Activated CD4-positive, alpha-beta T cell treated with anti-CD3 and anti-CD28 coated beads, Interleukin-2, amount 10 ng/mL, durations not matched to agents 24 days and 14 days (primary cell): Measurements from ENCODE around the gene MYPOP. TPM values are rescaled to one million over a fixed set of nuclear protein-coding genes. Genes with fewer than 3 reads are reported as not detected.

Experiments used
- DNase-seq: peaks from one replicate; pipeline ENCODE4 v3.0.0; 2022
- H3K27ac Mint-ChIP-seq: one replicate; pipeline ENCODE4 v1.8.0; 2022; ENCODE audit warnings: mild to moderate bottlenecking, mixed read lengths
- H3K27me3 Mint-ChIP-seq: one replicate; pipeline ENCODE4 v1.8.0; 2022; ENCODE audit warnings: mixed read lengths
- H3K36me3 Mint-ChIP-seq: one replicate; pipeline ENCODE4 v1.8.0; 2022; ENCODE audit warnings: low read depth, mild to moderate bottlenecking, mixed read lengths
- H3K4me1 Mint-ChIP-seq: one replicate; pipeline ENCODE4 v1.8.0; 2021; ENCODE audit warnings: mixed read lengths
- H3K4me3 Mint-ChIP-seq: one replicate; pipeline ENCODE4 v1.8.0; 2022; ENCODE audit warnings: mild to moderate bottlenecking, moderate library complexity, mixed read lengths
- H3K9me3 Mint-ChIP-seq: one replicate; pipeline ENCODE4 v1.8.0; 2021; ENCODE audit warnings: mixed read lengths
- intact Hi-C: fragments of 100-400 bp; cut with micrococcal nuclease; formaldehyde crosslinking; loops from one replicate; pipeline ENCODE4 v1.15.1; 2023
- total RNA-seq: library from RNA; stranded (reverse); gene quantifications from 2 replicates; pipeline ENCODE4 v1.2.3, GENCODE V29; 2022

The MYPOP gene
- total RNA-seq, 1 donor from 2014 or later, result 5.5 TPM

- H3K4me3 Mint-ChIP-seq, result peak overlapping the region; percentile 65
- H3K9me3 Mint-ChIP-seq, result no peaks in the 10 kb centered on the region
- peaks cover 7% of the 10 kb centered on the region for H3K36me3 Mint-ChIP-seq
- no peaks in the 10 kb centered on the region for H3K27me3 Mint-ChIP-seq
- no peak for DNase-seq
- intact Hi-C loops, result loop anchor here (1.0 to 10.0 kb wide), 3 partner anchors 20 to 461 kb away; partner anchors contain the start of genes FOXA3 and PPP5C
- peaks cover 25% of the 10 kb centered on the region for H3K4me1 Mint-ChIP-seq
- no peak overlapping the region for H3K27ac Mint-ChIP-seq
Measured at GRCh38 chr19:45883881-45884681, 18.3 kb downstream of the MYPOP start.

GRCh38 chr19:45883586-45883880 is 18.9 kb downstream of the MYPOP start:
- no peaks in the 10 kb centered on the region for H3K9me3 Mint-ChIP-seq
- H3K36me3 Mint-ChIP-seq, result peaks cover 7% of the 10 kb centered on the region
- intact Hi-C loops, result loop anchor here (1.0 to 10.0 kb wide), 3 partner anchors 19 to 461 kb away; partner anchors contain the start of genes FOXA3 and PPP5C
- no peaks in the 10 kb centered on the region for H3K27me3 Mint-ChIP-seq
- peak overlapping the region; percentile 65 for H3K4me3 Mint-ChIP-seq
- peaks cover 26% of the 10 kb centered on the region for H3K4me1 Mint-ChIP-seq
- H3K27ac Mint-ChIP-seq, result peak overlapping the region; percentile 3
- DNase-seq, result no peak

- intact Hi-C loops, result loop anchor here (1.0 to 10.0 kb wide), 3 partner anchors 19 to 462 kb away; partner anchors contain the start of genes FOXA3 and PPP5C
- H3K36me3 Mint-ChIP-seq, result peaks cover 7% of the 10 kb centered on the region
- H3K4me3 Mint-ChIP-seq, result peak overlapping the region; percentile 65
- H3K4me1 Mint-ChIP-seq, result peaks cover 29% of the 10 kb centered on the region
- no peaks in the 10 kb centered on the region for H3K27me3 Mint-ChIP-seq
- peak; percentile 96 for DNase-seq
- no peaks in the 10 kb centered on the region for H3K9me3 Mint-ChIP-seq
- H3K27ac Mint-ChIP-seq, result peak overlapping the region; percentile 3
Measured at GRCh38 chr19:45882652-45883585, 19.5 kb downstream of the MYPOP start.

GRCh38 chr19:45881909-45882528 is 20.4 kb downstream of the MYPOP start:
- Mint-ChIP-seq H3K4me3 (no peak overlapping the region), H3K9me3 (no peaks in the 10 kb centered on the region), H3K27me3 (peaks cover 1% of the 10 kb centered on the region), H3K27ac (no peak overlapping the region), H3K36me3 (peaks cover 7% of the 10 kb centered on the region), H3K4me1 (peaks cover 33% of the 10 kb centered on the region)
- intact Hi-C loops, result loop anchor here (2.0 to 10.0 kb wide), 2 partner anchors 65 to 463 kb away; partner anchors contain the start of gene PPP5C
- no peak for DNase-seq

GRCh38 chr19:45881082-45881908 is 21.1 kb downstream of the MYPOP start:
- Mint-ChIP-seq H3K27me3 (peaks cover 3% of the 10 kb centered on the region), H3K36me3 (peaks cover 7% of the 10 kb centered on the region), H3K27ac (no peak overlapping the region), H3K4me3 (no peak overlapping the region), H3K9me3 (no peaks in the 10 kb centered on the region), H3K4me1 (peaks cover 32% of the 10 kb centered on the region)
- DNase-seq, result no peak
- intact Hi-C loops, result loop anchor here (10.0 kb wide), 1 partner anchor 464 kb away; the partner anchor contains the start of gene PPP5C

GRCh38 chr19:45879971-45880370 is 22.4 kb downstream of the MYPOP start:
- intact Hi-C loops, result loop anchor here (10.0 kb wide), 1 partner anchor 465 kb away; the partner anchor contains the start of gene PPP5C
- Mint-ChIP-seq H3K27me3 (peaks cover 12% of the 10 kb centered on the region), H3K27ac (no peak overlapping the region), H3K4me3 (no peak overlapping the region), H3K4me1 (peaks cover 33% of the 10 kb centered on the region), H3K9me3 (no peaks in the 10 kb centered on the region), H3K36me3 (peaks cover 6% of the 10 kb centered on the region)
- no peak for DNase-seq

- H3K9me3 Mint-ChIP-seq, result no peaks in the 10 kb centered on the region
- DNase-seq, result no peak
- no peak overlapping the region for H3K27ac Mint-ChIP-seq
- H3K4me1 Mint-ChIP-seq, result peaks cover 33% of the 10 kb centered on the region
- peaks cover 6% of the 10 kb centered on the region for H3K36me3 Mint-ChIP-seq
- peaks cover 15% of the 10 kb centered on the region for H3K27me3 Mint-ChIP-seq
- intact Hi-C loops, result no loop called here
- H3K4me3 Mint-ChIP-seq, result no peak overlapping the region
Measured at GRCh38 chr19:45879055-45879454, 23.4 kb downstream of the MYPOP start.

GRCh38 chr19:45878043-45878794 is 24.2 kb downstream of the MYPOP start:
- H3K9me3 Mint-ChIP-seq, result no peaks in the 10 kb centered on the region
- H3K4me1 Mint-ChIP-seq, result peaks cover 31% of the 10 kb centered on the region
- no peak overlapping the region for H3K4me3 Mint-ChIP-seq
- intact Hi-C loops, result no loop called here
- peak overlapping the region; percentile 6 for H3K27ac Mint-ChIP-seq
- H3K27me3 Mint-ChIP-seq, result peaks cover 16% of the 10 kb centered on the region
- peaks cover 1% of the 10 kb centered on the region for H3K36me3 Mint-ChIP-seq
- no peak for DNase-seq

GRCh38 chr19:45876411-45877197 is 25.8 kb downstream of the MYPOP start:
- intact Hi-C loops, result no loop called here
- Mint-ChIP-seq H3K4me3 (peak overlapping the region; percentile 60), H3K27me3 (peaks cover 16% of the 10 kb centered on the region), H3K9me3 (no peaks in the 10 kb centered on the region), H3K4me1 (peaks cover 22% of the 10 kb centered on the region), H3K27ac (peak overlapping the region; percentile 76), H3K36me3 (no peaks in the 10 kb centered on the region)
- peak; percentile 73 for DNase-seq

GRCh38 chr19:45876161-45876410 is 26.3 kb downstream of the MYPOP start:
- DNase-seq, result no peak
- Mint-ChIP-seq H3K27me3 (peaks cover 16% of the 10 kb centered on the region), H3K9me3 (no peaks in the 10 kb centered on the region), H3K4me1 (peaks cover 17% of the 10 kb centered on the region), H3K36me3 (no peaks in the 10 kb centered on the region), H3K4me3 (peak overlapping the region; percentile 60), H3K27ac (peak overlapping the region; percentile 76)
- intact Hi-C loops, result no loop called here

- no peaks in the 10 kb centered on the region for H3K9me3 Mint-ChIP-seq
- no peak overlapping the region for H3K27ac Mint-ChIP-seq
- H3K36me3 Mint-ChIP-seq, result no peaks in the 10 kb centered on the region
- H3K4me1 Mint-ChIP-seq, result peaks cover 16% of the 10 kb centered on the region
- H3K27me3 Mint-ChIP-seq, result peaks cover 16% of the 10 kb centered on the region
- H3K4me3 Mint-ChIP-seq, result no peak overlapping the region
- intact Hi-C loops, result no loop called here
- no peak for DNase-seq
Measured at GRCh38 chr19:45874620-45874966, 27.8 kb downstream of the MYPOP start.

- Mint-ChIP-seq H3K4me1 (peaks cover 12% of the 10 kb centered on the region), H3K9me3 (no peaks in the 10 kb centered on the region), H3K36me3 (no peaks in the 10 kb centered on the region), H3K27ac (no peak overlapping the region), H3K27me3 (peaks cover 16% of the 10 kb centered on the region), H3K4me3 (no peak overlapping the region)
- no peak for DNase-seq
- intact Hi-C loops, result no loop called here
Measured at GRCh38 chr19:45873219-45873772, 29.1 kb downstream of the MYPOP start.
